WTC11 (cell line): ENCODE data around the gene WLS.

Experiments
- AR ChIP-seq: fragments of 250-450 bp; sonication (Bioruptor Pico); IDR thresholded peaks from 2 replicates; pipeline ENCODE4 v1.9.0; 2021; ENCODE audit warnings: mild to moderate bottlenecking
- CREM ChIP-seq: sonication (generic); formaldehyde crosslinking; IDR thresholded peaks from 2 replicates; pipeline ENCODE4 v1.8.1; 2022; ENCODE audit warnings: mild to moderate bottlenecking, missing genetic modification reagents, moderate library complexity
- CTCF ChIP-seq: fragments of 200-600 bp; IDR thresholded peaks from 2 replicates; pipeline ENCODE4 v1.8.0; 2022; ENCODE audit warnings: antibody characterized with exemption
- FOXK1 ChIP-seq: sonication (generic); formaldehyde crosslinking; IDR thresholded peaks from 2 replicates; pipeline ENCODE4 v1.8.0; 2022; ENCODE audit warnings: mild to moderate bottlenecking, moderate library complexity, missing genetic modification reagents
- IRF1 ChIP-seq: sonication (generic); formaldehyde crosslinking; IDR thresholded peaks from 2 replicates; pipeline ENCODE4 v1.8.0; 2023; ENCODE audit warnings: missing genetic modification reagents
- MAX ChIP-seq: sonication (generic); formaldehyde crosslinking; IDR thresholded peaks from 2 replicates; pipeline ENCODE4 v1.8.0; 2022; ENCODE audit warnings: mild to moderate bottlenecking, missing genetic modification reagents
- MXD4 ChIP-seq: fragments of 250-450 bp; sonication (Bioruptor Pico); IDR thresholded peaks from 2 replicates; pipeline ENCODE4 v1.8.0; 2021; ENCODE audit warnings: mild to moderate bottlenecking, moderate library complexity, borderline replicate concordance
- NFE2L1 ChIP-seq: sonication (generic); formaldehyde crosslinking; IDR thresholded peaks from 2 replicates; pipeline ENCODE4 v1.8.1; 2023; ENCODE audit warnings: missing genetic modification reagents
- USF2 ChIP-seq: sonication (generic); formaldehyde crosslinking; IDR thresholded peaks from 2 replicates; pipeline ENCODE4 v1.8.1; 2023; ENCODE audit warnings: mild to moderate bottlenecking, missing genetic modification reagents, moderate library complexity
- ZNF121 ChIP-seq: sonication (generic); formaldehyde crosslinking; IDR thresholded peaks from 2 replicates; pipeline ENCODE4 v1.8.0; 2023; ENCODE audit warnings: missing genetic modification reagents
- ZNF423 ChIP-seq: fragments of 250-450 bp; sonication (Bioruptor Pico); IDR thresholded peaks from 2 replicates; pipeline ENCODE4 v2.1.2; 2022; ENCODE audit warnings: mild to moderate bottlenecking, moderate library complexity

GRCh38 chr1:68163220-68163619, 69.1 kb downstream of the WLS start:
- TF ChIP-seq CTCF (no peak; the same call in 1 of the 2 replicates), MXD4 (CRISPR knock-in tag) (no peak), CREM (CRISPR knock-in tag) (no peak), USF2 (CRISPR knock-in tag) (no peak), AR (no peak), MAX (CRISPR knock-in tag) (no peak), NFE2L1 (CRISPR knock-in tag) (no peak), ZNF423 (CRISPR knock-in tag) (no peak), IRF1 (CRISPR knock-in tag) (no peak), FOXK1 (CRISPR knock-in tag) (no peak), ZNF121 (CRISPR knock-in tag) (no peak)
